Adrenal gland (tissue), 12 donors: ENCODE results near the gene ANO2. TPM values are rescaled to one million over a fixed set of nuclear protein-coding genes. Genes with fewer than 3 reads are reported as not detected.

Source experiments
- DNase-seq, 7 donors: peaks; one replicate each; pipeline ENCODE4 v3.0.0-alpha.2; 2019 to 2020
- H3K27ac ChIP-seq, 5 donors: fragments of 200-600 bp; sonication (generic) in 4 of 5; 1 replicate in 3 of 5; 2 replicates in 2 of 5; pipeline versions ENCODE4 v1.5.1 to v1.8.0; 2016 to 2020; ENCODE audit warnings: mild to moderate bottlenecking in 1 of 5
- H3K27me3 ChIP-seq: fragments of 200-600 bp; 2 replicates; pipeline ENCODE4 v1.8.0; 2021
- H3K36me3 ChIP-seq, 2 donors: fragments of 200-600 bp; replicated peaks in 1 of 2; 1 replicate in 1 of 2; 2 replicates in 1 of 2; pipeline versions ENCODE4 v1.5.1 to v1.8.0; 2018 to 2022
- H3K4me1 ChIP-seq, 2 donors: fragments of 200-600 bp; replicated peaks in 1 of 2; 1 replicate in 1 of 2; 2 replicates in 1 of 2; pipeline versions ENCODE4 v1.5.1 to v1.8.0; 2018 to 2021
- H3K4me3 ChIP-seq, 4 donors: fragments of 200-600 bp; sonication (generic) in 3 of 4; one replicate each; pipeline ENCODE4 v1.5.1; 2016 to 2018
- H3K9me3 ChIP-seq, 3 donors: fragments of 200-600 bp; sonication (generic) in 1 of 3; replicated peaks in 1 of 3; 1 replicate in 2 of 3; 2 replicates in 1 of 3; pipeline versions ENCODE4 v1.5.1 to v1.8.0; 2016 to 2021
- CTCF ChIP-seq, 6 experiments: fragments of 450-650 bp in 4 of 6; fragments of 200-600 bp in 2 of 6; sonication (generic) in 1 of 6; IDR thresholded peaks; 1 replicate in 5 of 6; 2 replicates in 1 of 6; pipeline versions ENCODE4 v1.5.1 to v1.8.0; 2016 to 2021; ENCODE audit warnings: antibody characterized with exemption in 6 of 6, mild to moderate bottlenecking in 2 of 6, moderate library complexity in 1 of 6
- POLR2A ChIP-seq, 2 donors: fragments of 450-650 bp; IDR thresholded peaks; one replicate each; pipeline ENCODE4 v1.6.1; 2017; ENCODE audit warnings: antibody characterized with exemption in 2 of 2, mild to moderate bottlenecking in 2 of 2, moderate library complexity in 1 of 2
- WGBS, 4 donors: extraction: QIAGEN DNeasy Blood & Tissue Kit in 2 of 4; methylation state at CpG; one replicate each; pipeline versions ENCODE4 v1.1.5 to v1.1.7; 2013 to 2017; 5-methylcytosine and 5-hydroxymethylcytosine counted together
- intact Hi-C, 2 donors: fragments of 100-400 bp; cut with DNase I; formaldehyde crosslinking; loops; one replicate each; pipeline versions ENCODE4 v1.14.1 to v1.15.0; 2022 to 2023
- polyA plus RNA-seq, 3 donors: library from polyadenylated mRNA; stranded (reverse); fragments of 200-250 nt in 2 of 3; fragments of 350-450 nt in 1 of 3; fragmentation: Illumina TruSeq in 1 of 3; extraction: RNeasy Lipid Tissue Mini Kit (QIAGEN cat#74804) in 1 of 3; gene quantifications; one replicate each; pipeline ENCODE4 v1.2.3, GENCODE V29; 2013 to 2014
- total RNA-seq, 9 donors: library from RNA; depleted of rRNA in 4 of 9; stranded (reverse); fragments of >200 nt in 4 of 9; fragments of 120-200 nt in 1 of 9; fragmentation: NEBNext Ultra II Directional in 1 of 9; extraction: Animal tissue kit (Norgen Biotek cat#: 25700) in 1 of 9; gene quantifications; one replicate each; pipeline versions ENCODE4 v1.1.0 to v1.2.4, GENCODE V29; 2013 to 2023
- donor health status: healthy with polysubstance abuse.
- donor health status: Bipolar disorder and iron deficiency.
- donor health status: DM: yes; HTN: yes; CAD: no.
- donor health status: DM: no; HTN: no; CAD: no.
- donor health status: DM: no; HTN: no; CAD: no.
- donor health status: DM: yes; HTN: yes; CAD: no.

ANO2 gene
- total and polyA plus RNA-seq, 12 donors = 0.17 to 1.8 (median 0.88) TPM; not detected in 1

- H3K27me3 ChIP-seq = no peaks in the 10 kb centered on the region
- H3K4me3 ChIP-seq = no peak overlapping the region
- WGBS, 4 donors = 70 to 77% (median 73%) methylated on average over 5 of the region's 5 CpGs
- H3K27ac ChIP-seq = no peak overlapping the region
- H3K36me3 ChIP-seq = no peaks in the 10 kb centered on the region
- intact Hi-C loops = no loop called here
- no peaks in the 10 kb centered on the region for H3K4me1 ChIP-seq
- no peak for DNase-seq
- no peaks in the 10 kb centered on the region for H3K9me3 ChIP-seq
- TF ChIP-seq POLR2A (IDR thresholded peaks at IDR 0.05) = no peak
- TF ChIP-seq CTCF (IDR thresholded peaks at IDR 0.05) = no peak
These were observed 208.5 kb downstream of the ANO2 start for GRCh38 chr12:5736527-5736926.

GRCh38 chr12:5736016-5736415, 209.0 kb downstream of the ANO2 start:
- no peaks in the 10 kb centered on the region for H3K4me1 ChIP-seq
- no peak for DNase-seq

GRCh38 chr12:5733916-5734315, 211.1 kb downstream of the ANO2 start:
- 67 to 77% (median 71%) methylated on average over 5 of the region's 5 CpGs for WGBS, 4 donors
- H3K4me1 ChIP-seq = no peaks in the 10 kb centered on the region
- no peak for DNase-seq
- no peak for TF ChIP-seq CTCF (IDR thresholded peaks at IDR 0.05)
- TF ChIP-seq POLR2A (IDR thresholded peaks at IDR 0.05) = no peak
- no peak overlapping the region for H3K4me3 ChIP-seq
- no peaks in the 10 kb centered on the region for H3K36me3 ChIP-seq
- H3K27me3 ChIP-seq = no peaks in the 10 kb centered on the region
- intact Hi-C loops = no loop called here
- no peak overlapping the region for H3K27ac ChIP-seq
- H3K9me3 ChIP-seq = no peaks in the 10 kb centered on the region

More at GRCh38 chr12:5736016-5736415, 209.0 kb downstream of the ANO2 start:
- no peaks in the 10 kb centered on the region for H3K36me3 ChIP-seq
- no peak overlapping the region for H3K27ac ChIP-seq
- 53 to 81% (median 66%) methylated on average over 2 of the region's 2 CpGs for WGBS, 4 donors
- intact Hi-C loops = no loop called here
- H3K4me3 ChIP-seq = no peak overlapping the region
- TF ChIP-seq CTCF (IDR thresholded peaks at IDR 0.05) (no peak), POLR2A (IDR thresholded peaks at IDR 0.05) (no peak)
- H3K27me3 ChIP-seq = no peaks in the 10 kb centered on the region
- no peaks in the 10 kb centered on the region for H3K9me3 ChIP-seq

GRCh38 chr12:5733136-5733755, 211.8 kb downstream of the ANO2 start:
- H3K27ac ChIP-seq = no peak overlapping the region
- no peaks in the 10 kb centered on the region for H3K27me3 ChIP-seq
- no peak for DNase-seq
- 75 to 84% (median 81%) methylated on average over 11 of the region's 11 CpGs for WGBS, 4 donors
- H3K4me1 ChIP-seq = no peaks in the 10 kb centered on the region
- no peaks in the 10 kb centered on the region for H3K36me3 ChIP-seq
- intact Hi-C loops = no loop called here
- TF ChIP-seq CTCF (IDR thresholded peaks at IDR 0.05) (no peak), POLR2A (IDR thresholded peaks at IDR 0.05) (no peak)
- no peaks in the 10 kb centered on the region for H3K9me3 ChIP-seq
- H3K4me3 ChIP-seq = no peak overlapping the region
